GM18870 (cell line): ENCODE results near the gene DPP3.
"Not testable (repeated sequence)": the region's sequence is repeated elsewhere in the genome, so short reads cannot be mapped to it uniquely, and the experiment has no call there.

Experiments used
- ATAC-seq: cut with Tn5 transposase; IDR thresholded peaks from one replicate; pipeline ENCODE4 v1.9.1; 2021; ENCODE audit warnings: moderate library complexity; ENCODE audit not compliant: unreplicated experiment

DPP3 gene

DNA sequence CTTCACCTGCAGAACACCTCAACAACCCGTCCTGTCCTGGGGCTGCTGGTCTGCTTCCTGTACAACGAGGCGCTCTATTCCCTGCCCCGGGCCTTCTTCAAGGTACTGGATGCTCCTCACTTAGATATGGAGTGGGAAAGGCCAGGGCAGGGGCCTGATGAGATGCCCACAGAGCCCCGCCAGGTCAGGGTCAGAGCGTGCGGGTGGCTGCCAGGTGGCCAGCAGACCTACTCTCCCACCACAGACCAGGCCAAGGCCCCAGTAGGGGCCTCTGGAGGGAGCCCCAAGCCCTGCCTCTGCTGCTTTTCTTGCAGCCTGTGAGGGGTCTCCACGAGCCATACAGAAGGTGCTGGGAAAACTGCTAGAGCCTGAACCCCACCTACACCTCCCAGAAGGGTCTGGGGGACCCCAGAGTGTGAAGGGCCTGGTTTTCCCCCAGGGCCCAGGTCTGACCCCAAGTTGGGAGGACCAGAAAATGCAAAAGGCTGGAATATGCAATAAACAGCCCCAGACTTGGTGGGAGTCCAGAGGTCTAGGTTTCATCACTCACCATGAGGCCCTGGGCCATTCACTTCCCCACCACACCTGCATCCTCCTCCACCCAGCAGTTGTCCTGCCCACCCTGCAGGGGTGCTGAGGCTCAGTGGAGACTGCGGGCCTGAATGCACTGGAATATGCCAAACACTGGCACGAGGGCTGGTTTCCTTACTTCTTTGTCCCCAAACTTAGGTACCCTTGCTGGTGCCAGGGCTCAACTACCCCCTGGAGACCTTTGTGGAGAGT is 50.9 kb downstream of the DPP3 start:
- ATAC-seq = no peak

GRCh38 chr11:66531841-66532240 is 51.6 kb downstream of the DPP3 start:
- no peak for ATAC-seq

- ATAC-seq = no peak
Observed at GRCh38 chr11:66532784-66533183, 52.5 kb downstream of the DPP3 start.

- ATAC-seq = no peak
Observed at GRCh38 chr11:66539170-66539869, 59.1 kb downstream of the DPP3 start.

DNA sequence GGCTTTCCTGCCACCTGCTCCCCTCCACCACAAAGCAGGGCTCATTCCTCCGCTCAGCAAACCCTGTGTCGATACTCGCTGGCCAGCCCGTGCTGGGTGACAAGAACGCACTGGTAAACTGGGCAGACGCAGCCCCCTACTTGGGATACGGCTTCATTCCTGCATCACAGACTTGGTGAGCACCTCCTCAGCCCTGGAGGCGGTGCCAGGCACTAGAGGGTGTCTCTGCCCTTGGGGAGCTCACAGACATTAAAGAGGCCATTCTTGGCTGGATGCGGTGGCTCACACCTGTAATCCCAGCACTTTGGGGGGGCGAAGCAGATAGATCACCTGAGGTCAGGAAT is 59.6 kb downstream of the DPP3 start:
- ATAC-seq = no peak

GRCh38 chr11:66540598-66540997 is 60.4 kb downstream of the DPP3 start:
- ATAC-seq = not testable (repeated sequence)

GRCh38 chr11:66541892-66542291 is 61.7 kb downstream of the DPP3 start:
- ATAC-seq = no peak

DNA sequence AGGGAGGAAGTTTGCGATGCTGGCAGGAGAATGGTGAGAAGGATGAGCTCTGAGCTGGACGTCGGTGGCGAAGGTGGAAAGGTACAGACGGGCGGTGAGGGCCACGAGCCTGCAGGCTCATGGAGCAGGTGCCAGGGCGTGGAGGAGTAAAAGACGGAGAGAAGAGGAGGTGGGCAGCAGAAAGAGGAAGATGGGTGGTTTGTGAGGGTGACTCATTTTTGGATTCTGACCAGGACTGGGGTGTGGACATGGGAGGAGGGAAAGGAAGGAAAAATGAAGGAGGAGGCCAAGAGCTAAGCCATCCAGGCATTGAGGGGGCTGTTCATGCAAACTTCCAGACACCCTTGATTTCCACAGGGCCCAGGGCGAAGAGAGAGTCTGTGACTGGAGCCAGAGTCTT is 62.1 kb downstream of the DPP3 start:
- no peak for ATAC-seq

DNA sequence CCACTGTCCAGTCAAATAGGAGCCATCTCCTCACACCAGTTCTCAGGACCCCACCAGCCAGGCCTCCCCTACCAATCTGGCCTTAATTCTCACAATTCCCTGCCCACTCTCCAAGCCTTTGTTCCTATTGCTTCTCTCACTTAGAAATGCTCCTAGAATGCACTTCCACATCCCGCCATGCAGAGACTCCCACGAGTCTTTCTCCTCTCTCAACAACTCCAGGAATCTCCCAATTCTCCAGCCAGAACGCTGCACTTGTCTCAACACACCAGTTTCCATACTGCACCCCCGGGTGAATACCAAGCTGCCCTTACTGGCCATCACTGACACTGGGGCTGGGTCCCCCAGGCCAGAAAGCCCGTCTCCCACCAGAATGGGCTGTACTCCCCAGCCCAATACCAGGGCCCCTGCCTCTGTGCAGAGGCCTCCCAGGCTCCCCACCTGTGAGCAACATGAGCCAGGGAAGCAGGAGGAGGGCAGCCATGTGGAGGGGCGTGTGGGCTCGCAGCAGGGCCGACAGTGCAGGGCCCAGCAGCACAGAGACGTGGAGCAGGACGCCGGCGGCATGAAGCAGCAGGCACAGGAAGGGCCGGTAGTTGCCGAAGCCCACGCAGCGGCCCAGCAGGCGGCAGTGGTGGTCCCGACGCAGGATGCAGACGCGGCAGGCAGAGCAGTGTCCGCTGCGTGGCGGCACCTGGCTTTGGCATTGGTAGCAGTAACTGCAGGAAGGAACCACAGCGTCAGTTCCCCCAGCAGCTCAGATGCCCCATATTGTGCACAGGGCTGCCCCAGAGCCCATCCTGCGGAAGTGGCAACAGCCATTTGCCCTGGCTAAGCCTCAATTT is 63.3 kb downstream of the DPP3 start:
- ATAC-seq = no peak

DNA sequence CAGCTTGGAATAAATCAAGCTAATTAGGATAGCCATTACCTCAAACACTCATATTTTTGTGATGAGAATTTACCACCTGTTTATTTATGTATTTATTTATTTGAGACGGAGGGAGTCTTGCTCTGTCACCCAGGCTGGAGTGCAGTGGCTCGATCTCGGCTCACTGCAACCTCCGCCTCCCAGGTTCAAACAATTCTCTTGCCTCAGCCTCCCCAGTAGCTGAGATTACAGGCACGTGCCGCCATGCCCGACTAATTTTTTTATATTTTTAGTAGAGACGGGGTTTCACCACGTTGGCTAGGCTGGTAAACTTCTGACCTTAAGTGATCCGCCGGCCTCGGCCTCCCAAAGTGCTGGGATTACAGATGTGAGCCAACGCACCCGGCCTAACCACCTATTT is 64.7 kb downstream of the DPP3 start:
- not testable (repeated sequence) for ATAC-seq

DNA sequence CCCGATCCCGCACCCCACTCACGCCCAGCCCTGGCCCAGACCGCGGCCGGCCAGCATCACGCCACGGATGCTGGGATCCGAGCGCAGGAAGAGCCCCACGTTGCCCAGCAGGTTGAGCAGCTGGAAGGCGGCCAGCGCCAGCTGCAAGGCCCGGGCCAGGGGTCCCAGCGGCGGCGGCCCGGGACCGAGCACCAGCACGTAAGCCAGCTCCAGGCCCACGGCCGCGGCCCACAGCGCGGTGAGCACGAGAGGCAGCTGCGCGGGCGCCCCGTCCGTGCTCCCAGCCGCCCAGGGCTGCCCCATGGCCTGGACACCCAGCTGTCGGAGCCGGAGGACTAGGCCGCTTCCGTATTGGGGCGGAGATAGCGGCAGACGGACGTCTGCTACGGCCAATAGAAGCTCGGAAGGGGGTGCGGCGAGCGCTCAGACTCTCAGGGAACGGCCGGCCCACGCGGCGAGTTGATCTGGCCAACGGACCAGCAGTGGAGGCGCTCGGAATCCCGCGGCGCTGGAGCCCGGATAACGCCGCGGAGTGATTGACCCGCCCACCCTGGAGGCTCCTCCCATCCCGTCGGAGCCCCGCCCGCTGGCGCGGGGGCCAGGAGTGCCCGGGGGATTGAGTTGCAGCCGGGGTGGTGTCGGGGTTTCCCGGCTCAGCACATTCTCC is 65.6 kb downstream of the DPP3 start, which contains the start of gene ZDHHC24:
Gene ZDHHC24 (minus strand): TSS at position 348 of the 667 bp plus-strand sequence. CDS start 45 bp downstream, at position 303.
- ATAC-seq = peak; percentile 75

DNA sequence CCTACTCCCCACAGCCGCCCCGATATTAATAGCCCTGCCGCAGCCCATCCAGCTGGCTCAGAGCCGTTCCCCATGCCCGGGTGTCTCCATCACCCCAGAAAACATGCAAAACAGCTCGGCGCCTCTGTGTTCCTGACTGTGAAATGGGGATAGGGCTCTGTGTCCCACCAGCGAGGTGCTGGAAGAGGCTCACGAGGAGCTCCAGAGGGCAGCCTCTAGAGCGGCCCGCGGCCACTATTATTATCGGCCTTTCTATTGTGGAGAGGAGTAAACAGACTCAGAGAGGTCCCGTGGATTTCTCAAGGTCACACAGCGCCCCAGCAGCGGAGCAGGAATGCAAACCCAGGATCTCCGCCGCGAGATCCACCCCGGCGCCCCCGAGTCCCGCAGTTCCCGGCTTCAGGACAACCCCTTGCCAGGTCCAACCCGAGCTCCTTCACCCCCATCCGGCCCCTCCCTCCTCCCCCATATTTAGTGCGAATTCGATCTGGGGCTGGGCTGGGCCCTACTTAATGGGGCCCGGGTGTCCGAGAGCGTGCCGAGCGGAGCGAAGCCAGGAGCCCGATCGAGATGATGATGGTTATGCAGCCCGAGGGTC is 66.2 kb downstream of the DPP3 start, which contains the start of gene ACTN3:
Gene ACTN3 (plus strand): TSS at position 536 of the 598 bp plus-strand sequence. CDS start 35 bp downstream, at position 571.
- no peak for ATAC-seq

GRCh38 chr11:66546966-66547661 is 66.9 kb downstream of the DPP3 start:
- no peak for ATAC-seq

DNA sequence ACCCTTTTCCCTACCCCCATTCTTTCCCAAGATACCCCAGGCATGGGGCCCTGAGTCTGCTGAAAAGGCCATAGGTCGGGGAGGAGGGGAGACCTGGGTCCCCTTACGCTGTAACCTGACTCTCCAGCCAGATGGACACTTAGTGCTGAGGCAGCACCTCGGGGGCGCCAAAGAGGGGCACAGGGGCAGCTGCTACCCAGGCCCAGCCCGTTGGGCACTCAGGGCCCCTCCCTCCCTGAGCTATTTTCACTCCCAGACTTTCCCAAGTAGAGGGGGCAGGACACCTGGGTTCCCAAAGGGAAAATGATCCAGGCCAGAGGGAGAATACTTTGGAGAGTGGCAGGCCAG is 67.4 kb downstream of the DPP3 start:
- ATAC-seq = no peak

GRCh38 chr11:66548041-66548440 is 67.8 kb downstream of the DPP3 start:
- ATAC-seq = no peak

GRCh38 chr11:66548774-66549630 is 68.8 kb downstream of the DPP3 start:
- no peak for ATAC-seq

GRCh38 chr11:66549696-66550095 is 69.5 kb downstream of the DPP3 start:
- no peak for ATAC-seq

DNA sequence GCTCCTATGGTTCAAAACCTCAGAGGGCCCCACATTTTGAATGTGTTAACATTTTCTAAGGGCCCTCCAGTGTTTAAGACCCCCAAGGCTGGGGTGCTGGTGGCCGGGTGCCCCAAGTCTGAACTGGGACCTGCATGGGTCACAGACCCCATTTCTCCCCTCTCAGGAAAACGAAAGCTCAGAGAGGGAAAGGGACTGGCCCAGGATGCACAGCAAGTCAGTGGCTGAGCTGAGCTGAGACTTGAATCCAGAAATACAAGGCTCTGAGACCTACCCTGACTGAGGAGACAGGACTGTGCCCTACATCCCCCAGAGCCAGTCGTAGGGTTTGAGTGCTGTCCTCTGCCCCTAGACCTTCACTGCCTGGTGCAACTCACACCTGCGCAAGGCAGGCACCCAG is 70.7 kb downstream of the DPP3 start:
- ATAC-seq = no peak

DNA sequence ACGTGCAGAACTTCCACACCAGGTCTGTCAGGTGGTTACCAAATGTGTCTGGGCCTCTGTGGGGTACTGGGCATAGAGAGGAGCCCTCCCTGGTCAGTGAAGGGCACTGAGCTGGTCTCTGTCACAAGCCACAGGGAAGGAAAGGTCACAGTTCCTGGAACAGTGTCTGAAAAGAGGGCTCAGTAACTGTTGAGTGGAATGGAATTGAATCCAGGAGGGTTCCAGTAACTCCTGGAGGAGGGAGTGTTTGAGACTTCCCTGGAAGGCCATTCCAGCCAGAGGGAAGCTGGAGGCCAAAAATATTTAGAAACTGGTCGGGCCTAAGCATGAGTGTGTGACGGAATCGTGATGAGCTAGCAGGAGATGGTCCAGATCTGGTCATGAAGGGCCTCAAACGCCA is 74.4 kb downstream of the DPP3 start:
- no peak for ATAC-seq
